Trophoblast cell (in vitro differentiated cells and primary cell): ENCODE data around the gene KLHL15.
"Not testable (repeated sequence)": the region's sequence is repeated elsewhere in the genome, so short reads cannot be mapped to it uniquely, and the experiment has no call there.

Experiments used
- DNase-seq, 2 donors: peaks; one replicate each; pipeline ENCODE4 v3.0.0-alpha.2; 2016
- H2AFZ ChIP-seq: 2 replicates; pipeline ENCODE4 v1.6.1; 2013; ENCODE audit warnings: low read length, moderate library complexity, mild to moderate bottlenecking; ENCODE audit not compliant: insufficient read depth, poor library complexity
- H2AK5ac ChIP-seq: 2 replicates; pipeline ENCODE4 v1.6.1; 2013; ENCODE audit warnings: mild to moderate bottlenecking, low read length
- H2BK120ac ChIP-seq: 2 replicates; pipeline ENCODE4 v1.6.1; 2013; ENCODE audit warnings: low read length, mild to moderate bottlenecking, moderate library complexity; ENCODE audit not compliant: insufficient read depth, poor library complexity
- H2BK12ac ChIP-seq: 2 replicates; pipeline ENCODE4 v1.6.1; 2013; ENCODE audit warnings: mild to moderate bottlenecking, low read length, moderate library complexity
- H2BK5ac ChIP-seq: 2 replicates; pipeline ENCODE4 v1.6.1; 2013; ENCODE audit warnings: low read length, low read depth, moderate library complexity, mild to moderate bottlenecking; ENCODE audit not compliant: poor library complexity
- H3K14ac ChIP-seq: 2 replicates; pipeline ENCODE4 v1.6.1; 2013; ENCODE audit warnings: mild to moderate bottlenecking, low read length
- H3K18ac ChIP-seq: 2 replicates; pipeline ENCODE4 v1.6.1; 2013; ENCODE audit warnings: mild to moderate bottlenecking, low read length
- H3K23ac ChIP-seq: 2 replicates; pipeline ENCODE4 v1.6.1; 2013; ENCODE audit warnings: low read length
- H3K27ac ChIP-seq: 2 replicates; pipeline ENCODE4 v1.5.1; 2013; ENCODE audit warnings: low read depth, mild to moderate bottlenecking, inconsistent platforms, low read length, moderate library complexity
- H3K27me3 ChIP-seq: 2 replicates; pipeline ENCODE4 v1.6.1; 2013; ENCODE audit warnings: inconsistent platforms, mild to moderate bottlenecking, low read length, moderate library complexity; ENCODE audit not compliant: insufficient read depth
- H3K36me3 ChIP-seq, 2 experiments: 1 replicate in 1 of 2; 2 replicates in 1 of 2; pipeline ENCODE4 v1.6.1; 2013; ENCODE audit warnings: low read length in 2 of 2, mild to moderate bottlenecking in 2 of 2, moderate library complexity in 1 of 2; ENCODE audit not compliant: insufficient read depth in 2 of 2, control insufficient read depth in 1 of 2
- H3K4ac ChIP-seq: 2 replicates; pipeline ENCODE4 v1.6.1; 2013; ENCODE audit warnings: low read depth, mild to moderate bottlenecking, low read length, moderate library complexity
- H3K4me1 ChIP-seq, 2 experiments: 1 replicate in 1 of 2; 2 replicates in 1 of 2; pipeline ENCODE4 v1.6.1; 2013; ENCODE audit warnings: low read length in 2 of 2, mild to moderate bottlenecking in 2 of 2, moderate library complexity in 1 of 2; ENCODE audit not compliant: insufficient read depth in 2 of 2, control insufficient read depth in 1 of 2
- H3K4me2 ChIP-seq: 2 replicates; pipeline ENCODE4 v1.6.1; 2013; ENCODE audit warnings: inconsistent platforms, mild to moderate bottlenecking, low read length, moderate library complexity
- H3K4me3 ChIP-seq: 2 replicates; pipeline ENCODE4 v1.5.1; 2013; ENCODE audit warnings: mild to moderate bottlenecking, low read depth, low read length, inconsistent platforms
- H3K79me1 ChIP-seq: one replicate; pipeline ENCODE4 v1.6.1; 2013; ENCODE audit warnings: low read length
- H3K79me2 ChIP-seq: 2 replicates; pipeline ENCODE4 v1.6.1; 2013; ENCODE audit warnings: low read length, mild to moderate bottlenecking; ENCODE audit not compliant: control insufficient read depth, insufficient read depth, poor library complexity
- H3K9ac ChIP-seq: 2 replicates; pipeline ENCODE4 v1.6.1; 2013; ENCODE audit warnings: mild to moderate bottlenecking, low read length
- H3K9me3 ChIP-seq: 2 replicates; pipeline ENCODE4 v1.6.1; 2013; ENCODE audit warnings: low read depth, mild to moderate bottlenecking, control low read depth, inconsistent platforms, low read length; ENCODE audit not compliant: insufficient read depth
- H4K12ac ChIP-seq: 2 replicates; pipeline ENCODE4 v1.6.1; 2013; ENCODE audit warnings: low read depth, mild to moderate bottlenecking, low read length, moderate library complexity
- H4K8ac ChIP-seq: 2 replicates; pipeline ENCODE4 v1.6.1; 2013; ENCODE audit warnings: low read depth, mild to moderate bottlenecking, low read length, moderate library complexity
- H4K91ac ChIP-seq: one replicate; pipeline ENCODE4 v1.6.1; 2013; ENCODE audit warnings: low read depth, mild to moderate bottlenecking, low read length, moderate library complexity
- WGBS: extraction: QIAGEN DNeasy Blood & Tissue Kit; methylation state at CpG from one replicate; pipeline ENCODE4 v1.1.7; 2013; ENCODE audit warnings: missing lambda C conversion rate; ENCODE audit not compliant: insufficient read length, insufficient coverage; ENCODE audit errors: extremely low coverage; 5-methylcytosine and 5-hydroxymethylcytosine counted together

Gene KLHL15

DNA sequence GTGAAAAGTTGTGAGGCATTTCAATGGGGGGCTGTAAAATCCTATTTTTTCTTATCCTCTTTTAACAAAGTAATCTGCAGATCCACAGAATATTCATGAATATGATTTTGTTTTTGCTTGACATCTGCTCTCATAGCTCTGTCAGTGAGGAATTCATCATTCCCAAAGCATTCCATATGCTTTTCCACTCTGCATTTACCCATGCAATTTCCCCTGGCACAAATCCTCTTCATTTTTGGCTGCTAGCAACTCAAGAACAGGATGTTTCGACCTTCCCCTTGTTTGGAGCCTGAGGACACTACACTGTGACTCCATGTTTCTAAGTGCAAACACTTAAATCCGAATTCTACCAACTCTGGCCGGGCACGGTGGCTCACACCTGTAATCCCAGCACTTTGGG, 48.5 kb downstream of the KLHL15 start:
- Histone ChIP-seq H3K23ac (no peak overlapping the region), H3K36me3 (no peaks in the 10 kb centered on the region), H2BK120ac (no peak overlapping the region), H3K4me3 (no peak overlapping the region), H3K9me3 (no peaks in the 10 kb centered on the region), H2AFZ (no peak overlapping the region), H3K4me2 (no peak overlapping the region), H3K18ac (no peak overlapping the region), H3K14ac (no peak overlapping the region), H3K9ac (no peak overlapping the region), H3K27ac (no peak overlapping the region), H3K79me2 (no peaks in the 10 kb centered on the region), H3K79me1 (no peaks in the 10 kb centered on the region), H4K91ac (no peak overlapping the region), H3K4me1 (peaks cover 0 to 3% of the 10 kb centered on the region in 2 experiments), H2BK12ac (no peak overlapping the region), H2BK5ac (no peak overlapping the region), H4K12ac (no peak overlapping the region), H2AK5ac (no peak overlapping the region), H3K27me3 (no peaks in the 10 kb centered on the region), H4K8ac (no peak overlapping the region), H3K4ac (no peak overlapping the region)
- DNase-seq: no peak
- WGBS: no CpG with 5 or more reads among the region's 4 CpGs

GRCh38 chrX:23965630-23966029, 61.4 kb downstream of the KLHL15 start:
- H3K27ac ChIP-seq, H3K18ac ChIP-seq, H3K9me3 ChIP-seq, H4K12ac ChIP-seq, H3K79me1 ChIP-seq, H3K4me1 ChIP-seq, H2BK120ac ChIP-seq, H4K91ac ChIP-seq, H3K14ac ChIP-seq, H3K9ac ChIP-seq, H3K36me3 ChIP-seq, H3K27me3 ChIP-seq, H3K4ac ChIP-seq, H3K79me2 ChIP-seq, H3K4me2 ChIP-seq, H2AFZ ChIP-seq, H2BK12ac ChIP-seq, H3K4me3 ChIP-seq, H2AK5ac ChIP-seq, H3K23ac ChIP-seq, H4K8ac ChIP-seq, H2BK5ac ChIP-seq: not testable (repeated sequence)
- WGBS: no CpG with 5 or more reads among the region's 8 CpGs
- DNase-seq: peak in 1 of 2 donors; percentile 14

GRCh38 chrX:23964191-23964590, 62.8 kb downstream of the KLHL15 start:
- Histone ChIP-seq H3K23ac (no peak overlapping the region), H3K14ac (no peak overlapping the region), H3K79me2 (no peaks in the 10 kb centered on the region), H3K4ac (no peak overlapping the region), H4K12ac (no peak overlapping the region), H2AFZ (no peak overlapping the region), H3K9ac (no peak overlapping the region), H3K4me3 (no peak overlapping the region), H2AK5ac (no peak overlapping the region), H3K36me3 (no peaks in the 10 kb centered on the region), H2BK5ac (no peak overlapping the region), H3K18ac (no peak overlapping the region), H3K4me1 (no peaks in the 10 kb centered on the region), H3K4me2 (no peak overlapping the region), H4K8ac (no peak overlapping the region), H3K27me3 (no peaks in the 10 kb centered on the region), H2BK12ac (no peak overlapping the region), H3K27ac (no peak overlapping the region), H3K79me1 (no peaks in the 10 kb centered on the region), H4K91ac (no peak overlapping the region), H3K9me3 (no peaks in the 10 kb centered on the region), H2BK120ac (no peak overlapping the region)
- no peak for DNase-seq
- WGBS: no CpG with 5 or more reads among the region's 5 CpGs

- Histone ChIP-seq H2BK12ac (no peak overlapping the region), H2AK5ac (no peak overlapping the region), H3K27me3 (no peaks in the 10 kb centered on the region), H3K9me3 (no peaks in the 10 kb centered on the region), H3K4me1 (no peaks in the 10 kb centered on the region), H3K4ac (no peak overlapping the region), H3K9ac (no peak overlapping the region), H4K12ac (no peak overlapping the region), H3K23ac (no peak overlapping the region), H3K79me1 (no peaks in the 10 kb centered on the region), H2AFZ (no peak overlapping the region), H2BK5ac (no peak overlapping the region), H4K8ac (no peak overlapping the region), H3K18ac (no peak overlapping the region), H4K91ac (no peak overlapping the region), H3K27ac (no peak overlapping the region), H3K14ac (no peak overlapping the region), H3K36me3 (no peaks in the 10 kb centered on the region), H3K79me2 (no peaks in the 10 kb centered on the region), H3K4me3 (no peak overlapping the region), H2BK120ac (no peak overlapping the region), H3K4me2 (no peak overlapping the region)
- WGBS: no CpG with 5 or more reads among the region's 3 CpGs
- DNase-seq: peak; percentile 27 to 59
Measured at GRCh38 chrX:23959781-23960180, 67.2 kb downstream of the KLHL15 start.
